ENCODE data around the gene CCIN. TPM values are rescaled to one million over a fixed set of nuclear protein-coding genes. Genes with fewer than 3 reads are reported as not detected.
"Not testable (repeated sequence)": the region's sequence is repeated elsewhere in the genome, so short reads cannot be mapped to it uniquely, and the experiment has no call there.

CCIN gene
- total RNA-seq, 2 donors from 2014 or later = not detected

DNA sequence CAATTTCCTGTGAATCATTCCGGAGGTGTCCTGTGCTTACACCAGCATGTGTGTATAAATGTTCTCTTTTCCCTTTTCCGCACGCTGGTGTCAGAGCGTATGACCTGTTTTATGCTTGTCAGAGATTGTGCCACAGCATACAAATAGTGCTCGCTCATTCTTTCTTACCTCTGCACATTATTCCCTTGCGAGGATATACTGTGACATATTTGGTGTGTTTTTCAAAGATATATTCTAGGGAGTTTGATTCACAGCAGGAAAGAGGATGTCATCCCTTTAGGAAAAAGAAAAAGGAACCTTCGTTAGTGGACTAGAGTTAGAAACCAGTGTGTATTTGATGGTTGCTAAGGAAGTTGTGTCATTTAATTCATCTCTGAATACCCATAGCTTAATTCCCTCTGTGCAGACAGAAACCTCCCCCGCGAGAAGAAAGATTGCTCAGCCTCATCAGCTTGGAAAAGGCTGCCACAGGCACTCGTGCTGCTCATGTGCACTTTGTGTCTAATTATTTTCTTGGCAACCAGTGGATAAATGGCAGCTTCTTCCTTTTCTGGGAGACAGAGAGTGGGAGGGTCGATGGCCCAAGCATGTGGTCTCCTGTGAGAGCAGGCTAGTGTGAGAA, 14.7 kb upstream of the CCIN start:
- intact Hi-C loops (cut with DNase I) = no loop called here
- DNase-seq (peak; percentile 54), ATAC-seq (peak; percentile 58 to 60)

DNA sequence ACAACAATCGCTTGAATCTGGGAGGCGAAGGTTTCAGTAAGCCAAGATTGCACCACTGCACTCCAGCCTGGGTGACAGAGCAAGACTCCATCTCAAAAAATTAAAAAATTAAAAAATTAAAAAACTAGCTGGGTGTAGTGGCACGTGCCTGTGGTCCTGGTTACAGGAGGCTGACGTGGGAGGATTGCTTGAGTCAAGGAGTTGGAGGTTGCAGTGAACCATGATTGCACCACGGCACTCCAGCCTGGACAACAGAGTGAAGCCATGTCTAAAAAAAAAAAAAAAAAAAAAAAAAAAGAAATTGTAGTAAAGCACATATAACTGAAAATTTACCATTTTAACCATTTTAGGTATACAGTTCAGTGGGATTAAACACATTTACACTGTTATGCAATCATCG, 13.1 kb upstream of the CCIN start:
- DNase-seq = no peak
- intact Hi-C loops (cut with DNase I) = no loop called here
- ATAC-seq = no peak

DNA sequence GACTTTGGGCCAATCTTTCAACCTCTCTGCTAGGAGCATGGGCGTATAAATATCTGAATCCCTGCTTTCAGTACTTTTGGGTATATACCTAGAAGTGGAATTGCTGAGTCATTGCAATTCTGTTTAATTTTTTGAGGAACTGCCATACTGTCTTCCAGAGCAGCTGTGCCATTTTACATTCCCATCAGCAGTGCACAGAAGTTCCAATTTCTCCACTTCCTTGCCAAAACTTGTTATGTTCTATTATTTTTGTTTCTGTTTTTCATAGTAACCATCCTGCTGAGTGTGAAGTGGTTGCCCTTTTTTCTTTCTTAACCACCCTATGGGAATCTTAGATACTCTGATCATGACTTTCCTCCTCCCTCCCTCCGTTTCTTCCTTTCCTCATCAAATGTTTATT, 11.1 kb upstream of the CCIN start:
- DNase-seq (no peak), ATAC-seq (peak; percentile 51 to 54)
- intact Hi-C loops (cut with DNase I) = no loop called here

DNA sequence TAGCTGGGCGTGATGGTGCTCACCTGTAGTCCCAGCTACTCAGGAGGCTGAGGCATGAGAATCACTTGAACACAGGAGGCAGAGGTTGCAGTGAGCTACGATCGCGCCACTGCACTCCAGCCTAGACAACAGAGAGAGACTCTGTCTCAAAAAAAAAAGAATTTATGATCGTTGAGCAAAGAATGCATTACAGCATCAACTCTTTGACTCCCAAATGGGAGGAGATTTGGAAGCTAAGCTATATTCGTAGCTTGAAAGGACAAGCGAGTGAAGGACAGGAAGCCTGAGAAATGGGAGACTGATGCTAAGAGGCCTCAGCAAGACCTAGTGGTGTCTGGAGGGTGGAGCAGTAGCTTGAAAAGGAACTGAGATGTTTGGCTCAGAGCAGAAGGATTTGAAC, 10.3 kb upstream of the CCIN start:
- peak; percentile 20 to 54 for ATAC-seq
- no peak for DNase-seq
- intact Hi-C loops (cut with DNase I) = no loop called here

DNA sequence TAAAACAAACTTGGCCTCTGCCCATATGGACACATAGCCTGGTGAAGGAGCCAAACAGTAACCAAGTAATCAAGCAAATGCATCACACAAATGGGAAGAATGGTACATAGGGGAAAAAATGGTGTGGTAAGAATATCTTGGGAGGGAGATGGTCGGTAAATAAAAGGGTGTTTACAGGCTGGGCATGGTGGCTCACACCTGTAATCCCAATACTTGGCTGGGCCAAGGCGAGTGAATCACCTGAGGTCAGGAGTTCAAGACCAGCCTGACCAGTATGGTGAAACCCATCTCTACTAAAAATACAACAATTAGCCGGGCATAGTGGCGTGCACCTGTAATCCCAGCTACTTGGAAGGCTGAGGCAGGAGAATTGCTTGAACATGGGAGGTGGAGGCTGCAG, 9.7 kb upstream of the CCIN start:
- DNase-seq; intact Hi-C loops (cut with DNase I); ATAC-seq: not testable (repeated sequence)

DNA sequence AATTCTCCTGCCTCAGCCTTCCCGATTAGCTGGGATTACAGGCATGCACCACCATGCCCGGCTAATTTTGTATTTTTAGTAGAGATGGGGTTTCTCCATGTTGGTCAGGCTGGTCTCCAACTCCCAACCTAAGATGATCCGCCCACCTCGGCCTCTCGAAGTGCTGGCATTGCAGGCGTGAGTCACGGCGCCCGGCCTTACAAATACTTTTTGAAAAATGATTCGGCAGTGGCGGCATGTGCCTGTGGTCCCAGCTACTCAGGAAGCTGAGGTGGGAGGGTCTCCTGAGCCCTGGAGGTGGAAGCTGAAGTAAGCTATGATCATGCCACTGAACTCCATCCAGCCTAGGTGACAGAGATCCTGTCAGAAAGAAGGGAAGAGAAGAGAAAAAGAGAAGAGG, 9.1 kb upstream of the CCIN start:
- intact Hi-C loops (cut with DNase I) = loop anchor here (10.0 kb wide), 2 partner anchors 55 to 205 kb away; partner anchors contain the start of gene OR2S2 (in 1 of the 2)
- not testable (repeated sequence) for ATAC-seq

DNA sequence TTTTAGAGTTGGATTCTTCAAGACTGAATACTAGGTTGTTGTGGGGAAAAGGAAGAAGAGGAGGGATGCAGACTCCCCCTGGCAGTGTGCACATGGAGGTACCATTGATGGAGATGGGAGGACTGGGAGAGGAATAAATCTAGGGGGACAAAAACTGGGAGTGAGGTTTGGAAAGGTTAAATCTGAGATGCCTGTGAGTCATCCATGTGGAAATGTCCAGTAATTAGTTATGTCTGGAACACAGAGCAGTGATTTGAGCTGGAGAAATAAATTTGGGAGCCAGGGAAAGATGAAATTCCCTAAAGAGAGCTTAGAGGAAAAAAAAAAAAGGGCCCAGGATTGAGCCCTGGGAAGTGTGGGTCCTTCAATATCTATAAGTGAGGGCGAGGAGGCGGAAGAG, 8.0 kb upstream of the CCIN start:
- DNase-seq (no peak), ATAC-seq (no peak)
- intact Hi-C loops (cut with DNase I) = loop anchor here (10.0 kb wide), 2 partner anchors 56 to 206 kb away; partner anchors contain the start of gene OR2S2 (in 1 of the 2)

More for the DNA sequence above, 9.1 kb upstream of the CCIN start:
- not testable (repeated sequence) for DNase-seq

DNA sequence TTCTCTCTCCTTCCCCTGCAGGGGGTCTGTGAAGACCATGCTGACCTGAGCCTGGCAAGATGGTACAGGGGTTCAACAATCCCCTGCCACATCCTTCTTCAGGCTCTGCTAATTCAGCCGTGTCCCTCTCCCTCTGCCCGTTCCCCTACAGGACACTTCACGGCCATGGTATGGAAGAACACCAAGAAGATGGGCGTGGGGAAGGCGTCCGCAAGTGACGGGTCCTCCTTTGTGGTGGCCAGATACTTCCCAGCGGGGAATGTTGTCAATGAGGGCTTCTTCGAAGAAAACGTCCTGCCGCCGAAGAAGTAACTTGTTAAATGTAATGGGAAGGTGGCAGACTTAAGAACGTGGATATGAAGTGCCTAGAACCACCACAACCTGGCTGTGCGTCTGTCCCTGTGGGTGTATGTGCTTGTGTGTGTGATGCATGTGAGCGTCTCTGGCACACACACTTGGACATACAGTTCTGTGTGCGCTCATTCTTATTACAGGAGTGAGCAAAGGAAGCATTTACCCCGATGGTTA, 6.9 kb upstream of the CCIN start:
- intact Hi-C loops (cut with DNase I) = loop anchor here (10.0 kb wide), 2 partner anchors 57 to 207 kb away; partner anchors contain the start of gene OR2S2 (in 1 of the 2)
- no peak for ATAC-seq
- DNase-seq = no peak

DNA sequence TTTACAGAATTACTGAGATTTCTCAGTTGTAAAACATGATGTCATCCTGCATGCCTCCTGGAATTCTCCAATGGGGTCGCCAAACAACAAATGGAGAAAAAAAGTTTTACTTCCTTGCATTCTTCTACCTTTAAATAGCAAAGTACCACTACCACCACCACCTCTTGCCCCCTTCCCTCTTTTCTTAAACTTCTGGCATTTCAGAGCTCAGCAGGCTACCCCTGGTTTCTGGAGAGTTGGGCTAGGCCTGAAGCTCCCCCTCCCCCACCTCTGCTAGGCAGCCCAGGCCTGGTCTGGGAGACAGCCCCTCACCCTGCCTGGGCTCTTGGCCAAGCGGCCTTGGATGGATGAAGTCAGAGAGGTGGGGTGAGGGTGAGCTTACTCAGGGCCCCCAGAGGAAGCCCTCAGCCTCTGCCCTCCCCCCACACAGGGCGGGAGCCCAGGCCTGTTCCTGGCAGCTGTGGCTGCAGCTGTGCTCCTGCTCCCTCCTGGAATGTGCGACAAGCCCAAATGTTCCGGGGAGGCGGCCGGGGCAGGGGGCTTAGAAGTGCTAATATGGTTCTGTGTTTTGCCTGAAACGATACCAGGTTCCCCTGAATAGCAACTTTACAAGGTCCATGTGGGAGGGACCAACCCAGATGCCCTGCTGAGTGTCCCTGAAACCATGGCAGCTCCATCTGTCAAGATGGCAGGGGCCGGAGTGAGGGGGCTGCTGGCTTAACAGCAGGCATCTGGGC, 6.0 kb upstream of the CCIN start:
- intact Hi-C loops (cut with DNase I) = loop anchor here (10.0 kb wide), 2 partner anchors 58 to 208 kb away; partner anchors contain the start of gene OR2S2 (in 1 of the 2)
- DNase-seq (peak; percentile 67), ATAC-seq (peak; percentile 51 to 56)

DNA sequence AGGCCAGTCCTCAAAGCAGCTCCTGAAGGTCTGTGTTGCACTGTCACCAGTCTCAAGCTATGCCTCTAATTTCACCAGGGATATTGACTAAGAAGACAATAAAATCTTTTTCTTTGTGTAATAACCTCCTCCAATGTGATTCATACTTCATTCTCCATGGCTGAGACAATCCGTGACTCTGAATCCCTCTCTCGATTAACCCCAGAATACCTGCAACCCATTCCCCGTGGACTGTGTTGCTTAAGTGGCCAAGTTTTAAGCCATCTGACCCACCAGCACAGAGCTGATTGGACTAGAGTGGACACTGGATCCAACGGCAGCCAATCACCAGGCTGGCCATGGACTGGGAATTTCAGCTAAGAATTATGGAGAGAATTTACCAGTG, 5.4 kb upstream of the CCIN start:
- intact Hi-C loops (cut with DNase I) = loop anchor here (10.0 kb wide), 2 partner anchors 59 to 209 kb away; partner anchors contain the start of gene OR2S2 (in 1 of the 2)
- ATAC-seq = no peak
- no peak for DNase-seq

DNA sequence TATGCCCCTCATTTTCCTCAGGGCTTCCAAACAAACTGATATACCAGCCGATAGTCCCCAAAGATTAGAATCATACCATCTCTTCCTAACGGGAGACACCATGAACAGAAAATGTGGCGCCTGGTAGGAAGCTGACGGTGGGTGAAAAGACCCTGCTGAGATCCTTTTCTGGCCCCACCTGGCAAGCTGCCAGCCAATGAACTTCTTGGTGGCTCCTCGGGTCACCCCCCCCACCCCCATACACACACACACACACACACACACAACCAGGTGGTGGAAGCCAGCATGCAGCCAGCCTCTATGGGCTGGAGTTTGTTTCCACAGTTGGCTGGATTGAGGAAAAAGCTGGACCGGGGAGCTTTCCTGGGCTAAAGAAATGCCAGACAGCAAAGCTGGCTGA, 4.8 kb upstream of the CCIN start:
- ATAC-seq = no peak
- intact Hi-C loops (cut with DNase I) = loop anchor here (10.0 kb wide), 2 partner anchors 60 to 210 kb away; partner anchors contain the start of gene OR2S2 (in 1 of the 2)
- peak; percentile 37 for DNase-seq

DNA sequence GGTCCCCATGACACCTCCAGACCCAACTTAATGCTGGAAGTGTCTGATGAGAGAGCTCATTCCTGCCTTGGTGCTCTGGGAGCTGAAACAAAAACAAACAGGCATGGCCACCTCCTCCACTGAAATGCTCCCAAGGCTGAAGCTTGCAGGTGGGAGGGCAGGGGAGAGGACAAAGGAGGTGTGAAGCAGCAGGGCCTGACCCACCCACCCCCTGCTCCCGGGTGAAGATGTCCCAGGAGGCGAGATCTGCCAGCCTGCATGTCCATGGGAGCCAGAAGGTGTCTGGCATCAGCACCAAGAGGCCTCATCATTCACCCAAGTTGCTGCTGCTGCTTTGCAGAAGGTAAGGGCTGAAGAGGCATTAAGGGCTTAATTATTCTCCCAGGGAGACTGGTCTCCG, 4.2 kb upstream of the CCIN start:
- ATAC-seq = no peak
- intact Hi-C loops (cut with DNase I) = loop anchor here (10.0 kb wide), 2 partner anchors 60 to 210 kb away; partner anchors contain the start of gene OR2S2 (in 1 of the 2)
- DNase-seq = no peak

DNA sequence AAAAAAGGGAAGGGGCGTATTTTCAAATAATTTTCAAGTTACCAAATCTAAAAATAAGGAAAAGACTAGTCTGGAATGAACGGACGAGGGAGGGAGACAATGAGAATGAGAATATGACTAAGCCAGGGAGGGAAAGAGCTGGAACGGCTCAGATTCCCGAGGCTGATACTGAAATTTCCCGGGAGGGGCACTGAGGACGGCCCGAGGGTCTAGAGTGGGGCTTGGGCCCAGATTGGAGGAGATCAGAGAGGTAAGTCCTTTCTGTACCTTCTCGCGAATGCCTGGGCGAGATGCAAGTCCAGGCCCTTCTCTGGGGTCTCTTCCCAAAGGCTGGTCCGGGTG, 3.4 kb upstream of the CCIN start:
- ATAC-seq = peak; percentile 13 to 51

DNA sequence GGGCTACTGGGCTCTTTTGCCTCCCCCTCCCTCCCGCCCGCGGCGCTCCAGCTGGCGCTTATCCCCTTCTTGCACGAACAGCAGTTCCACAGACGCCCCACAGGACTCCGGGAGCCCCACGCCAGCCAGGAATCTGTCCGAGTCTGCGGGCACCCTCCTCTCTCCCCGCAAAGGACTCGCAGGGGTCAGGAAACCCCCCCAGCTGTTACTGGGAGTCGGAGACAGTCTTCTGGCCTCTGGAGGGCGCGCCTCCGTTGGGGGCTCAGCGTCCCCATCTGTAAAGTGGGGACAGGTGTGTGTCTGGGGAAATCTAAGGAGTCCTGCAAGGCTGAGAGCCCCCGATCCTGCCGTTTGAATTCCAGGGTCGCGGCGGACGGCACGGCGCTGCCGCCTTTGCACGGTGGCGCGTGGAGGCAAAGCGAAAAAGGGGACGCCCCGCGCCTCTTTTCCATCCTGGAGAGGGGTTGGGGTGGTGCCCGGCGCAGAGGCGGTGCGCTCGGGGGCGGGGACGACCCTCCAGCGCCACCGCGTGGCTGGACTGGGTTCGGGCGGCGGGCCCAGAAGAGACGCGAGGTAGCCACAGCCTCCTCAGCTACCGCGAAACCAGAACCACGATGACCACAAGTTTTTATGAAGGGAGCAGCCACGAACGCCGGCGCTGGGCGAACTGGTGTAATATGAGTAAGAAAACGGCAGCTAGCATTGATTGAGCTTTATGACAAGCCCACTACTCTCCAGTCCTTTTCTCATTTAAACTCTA, 2.8 kb upstream of the CCIN start:
- intact Hi-C loops (cut with DNase I) = loop anchor here (1.0 to 10.0 kb wide), 3 partner anchors 62 to 212 kb away; partner anchors contain the start of gene OR2S2 (in 1 of the 2)
- peak; percentile 91 to 94 for ATAC-seq
- peak; percentile 84 for DNase-seq

More for the DNA sequence above, 3.4 kb upstream of the CCIN start:
- intact Hi-C loops (cut with DNase I) = loop anchor here (1.0 to 10.0 kb wide), 3 partner anchors 61 to 211 kb away; partner anchors contain the start of gene OR2S2 (in 1 of the 2)
- DNase-seq = no peak

DNA sequence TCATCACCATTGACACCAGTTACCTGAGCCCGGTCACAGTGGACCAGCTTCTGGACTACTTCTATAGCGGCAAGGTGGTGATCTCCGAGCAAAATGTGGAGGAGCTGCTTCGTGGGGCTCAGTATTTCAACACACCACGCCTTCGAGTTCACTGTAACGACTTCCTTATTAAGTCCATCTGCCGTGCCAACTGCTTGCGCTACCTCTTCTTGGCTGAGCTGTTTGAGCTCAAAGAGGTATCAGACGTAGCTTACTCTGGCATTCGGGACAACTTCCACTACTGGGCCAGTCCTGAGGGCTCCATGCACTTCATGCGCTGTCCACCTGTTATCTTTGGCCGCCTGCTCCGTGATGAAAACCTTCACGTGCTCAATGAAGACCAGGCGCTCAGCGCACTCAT, 520 bp downstream of the CCIN start:
- ATAC-seq = no peak
- intact Hi-C loops (cut with DNase I) = loop anchor here (10.0 kb wide), 2 partner anchors 65 to 215 kb away; partner anchors contain the start of gene OR2S2 (in 1 of the 2)
- DNase-seq = no peak

DNA sequence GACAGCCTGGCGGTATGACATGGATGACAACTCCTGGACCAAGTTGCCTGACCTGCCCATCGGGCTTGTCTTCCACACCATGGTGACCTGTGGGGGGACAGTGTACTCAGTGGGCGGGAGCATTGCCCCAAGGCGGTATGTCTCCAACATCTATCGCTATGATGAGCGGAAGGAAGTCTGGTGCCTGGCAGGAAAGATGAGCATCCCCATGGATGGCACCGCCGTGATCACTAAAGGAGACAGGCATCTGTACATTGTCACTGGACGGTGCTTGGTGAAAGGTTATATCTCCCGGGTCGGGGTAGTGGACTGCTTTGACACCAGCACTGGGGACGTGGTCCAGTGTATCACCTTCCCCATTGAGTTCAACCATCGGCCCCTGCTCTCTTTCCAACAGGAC, 1.3 kb downstream of the CCIN start:
- DNase-seq = no peak
- ATAC-seq = no peak
- intact Hi-C loops (cut with DNase I) = no loop called here

DNA sequence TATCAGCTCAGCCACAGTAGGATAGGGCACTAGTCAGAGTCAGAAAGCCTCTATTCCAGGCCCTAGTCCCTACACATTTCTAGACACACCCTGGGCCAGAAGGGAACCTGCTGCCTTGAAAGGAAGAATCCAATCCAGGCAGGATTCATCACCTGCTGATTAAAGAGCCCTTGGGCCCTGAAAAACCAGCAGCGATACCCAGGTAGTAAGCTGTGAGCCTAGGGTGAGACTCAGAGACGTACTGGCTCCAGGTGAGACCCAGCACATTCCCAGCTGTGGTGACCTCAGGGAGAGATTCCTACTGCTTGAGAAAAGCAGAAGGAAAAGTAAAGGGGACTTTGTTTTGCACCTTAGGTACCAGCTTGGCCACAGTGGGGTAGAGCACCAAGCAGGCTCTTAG, 4.7 kb downstream of the CCIN start:
- intact Hi-C loops (cut with DNase I) = no loop called here
- DNase-seq (no peak), ATAC-seq (no peak)

DNA sequence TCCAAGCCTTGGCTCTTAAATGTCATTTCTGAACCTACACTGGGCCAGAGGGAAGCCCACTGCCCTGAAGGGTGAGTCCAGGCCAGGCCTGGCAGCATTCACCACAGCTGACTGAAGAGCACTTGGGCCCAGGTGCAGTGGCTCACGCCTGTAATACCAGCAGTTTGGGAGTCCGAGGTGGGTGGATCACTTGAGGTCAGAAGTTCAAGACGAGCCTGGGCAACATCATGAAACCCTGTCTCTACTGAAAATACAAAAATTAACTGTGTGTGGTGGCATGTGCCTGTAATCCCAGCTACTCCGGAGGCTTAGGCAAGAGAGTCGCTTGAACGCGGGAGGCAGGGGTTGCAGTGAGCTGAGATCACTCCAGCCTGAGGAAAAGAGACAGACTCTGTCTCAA, 5.1 kb downstream of the CCIN start:
- intact Hi-C loops (cut with DNase I) = no loop called here
- DNase-seq (no peak), ATAC-seq (no peak)

DNA sequence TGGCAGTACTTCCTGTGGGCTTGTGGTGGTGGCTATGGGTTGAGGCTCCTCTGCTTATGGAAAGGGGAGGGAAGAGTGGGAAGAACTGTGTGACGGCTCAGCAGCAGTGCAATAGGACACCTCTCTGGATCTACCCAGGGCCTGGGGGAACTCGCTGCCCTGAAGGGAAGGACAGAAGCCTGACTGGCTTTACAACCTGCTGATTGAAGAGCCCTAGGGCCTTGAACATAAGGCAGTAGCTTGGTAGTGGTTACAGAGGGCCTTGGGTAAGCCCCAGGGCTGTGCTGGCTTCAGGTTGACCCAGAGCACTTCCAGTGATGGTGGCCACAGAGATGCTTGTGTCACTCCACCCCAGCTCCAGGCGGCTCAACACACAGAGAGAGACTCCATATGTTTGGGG, 5.5 kb downstream of the CCIN start:
- DNase-seq (no peak), ATAC-seq (no peak)
- intact Hi-C loops (cut with DNase I) = no loop called here
